HG02840 (cell line): ENCODE results near the gene PCED1A.

Source experiments
- ATAC-seq: cut with Tn5 transposase; IDR thresholded peaks from one replicate; pipeline ENCODE4 v1.9.1; 2021; ENCODE audit warnings: mild to moderate bottlenecking, moderate library complexity, moderate number of reproducible peaks; ENCODE audit not compliant: unreplicated experiment, low FRiP score

Gene PCED1A

DNA sequence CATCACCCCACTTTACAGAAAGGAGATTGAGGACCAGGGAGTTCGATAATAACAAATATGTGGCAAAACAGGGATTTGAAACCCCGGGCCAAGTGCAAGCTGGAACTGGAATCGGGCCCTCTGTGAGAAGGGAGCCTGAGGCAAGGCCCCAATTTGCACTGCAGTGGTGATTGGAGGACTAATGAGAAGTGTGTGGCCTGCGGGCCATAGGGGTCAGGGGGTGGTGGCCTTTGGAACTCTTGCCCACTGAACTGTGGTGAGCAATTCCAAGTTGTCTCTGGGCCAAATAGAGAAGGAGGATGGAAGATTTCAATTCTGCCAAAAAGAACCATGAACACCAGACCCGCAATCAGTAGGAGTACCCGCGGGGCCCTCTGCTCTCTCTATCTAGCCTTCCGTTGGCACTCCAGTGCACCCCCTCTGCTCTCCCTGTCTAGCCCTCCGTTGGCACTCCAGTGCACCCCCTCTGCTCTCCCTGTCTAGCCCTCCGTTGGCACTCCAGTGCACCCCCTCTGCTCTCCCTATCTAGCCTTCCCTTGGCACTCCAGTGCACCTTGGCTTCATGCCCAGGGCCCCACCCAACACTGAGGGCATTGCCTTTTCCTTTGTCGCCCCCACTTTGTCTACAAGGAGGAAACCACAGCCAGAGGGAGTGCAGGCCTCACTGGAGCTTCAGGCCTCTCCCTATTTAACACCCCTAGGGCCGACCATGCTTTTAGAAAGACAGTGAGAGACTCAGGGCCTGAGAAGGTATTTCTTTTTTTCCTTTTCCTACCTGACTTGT, 26.8 kb upstream of the PCED1A start:
- ATAC-seq: no peak

DNA sequence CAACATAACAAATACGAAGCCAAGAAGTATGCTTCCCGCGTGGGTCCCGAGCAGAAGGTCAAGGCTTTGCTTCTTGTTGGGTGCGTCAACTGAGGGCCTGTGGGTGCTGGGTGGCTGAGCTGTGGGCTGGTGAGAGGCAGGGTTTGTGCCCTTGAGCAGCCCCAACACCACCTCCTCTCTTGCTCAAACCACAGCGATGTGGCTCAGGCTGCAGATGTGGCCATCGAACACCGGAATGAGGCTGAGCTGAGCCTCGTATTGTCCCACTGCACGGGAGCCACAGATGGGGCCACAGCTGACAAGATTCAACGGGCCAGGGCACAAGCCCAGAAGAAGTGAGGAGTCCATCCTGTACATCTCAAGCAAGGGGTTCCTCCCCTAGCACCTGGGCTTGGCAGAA, 25.8 kb upstream of the PCED1A start:
- no peak for ATAC-seq

- ATAC-seq: no peak
Measured at GRCh38 chr20:2865630-2866029, 25.2 kb upstream of the PCED1A start.

GRCh38 chr20:2865101-2865500, 24.6 kb upstream of the PCED1A start:
- no peak for ATAC-seq

- ATAC-seq: no peak
Measured at GRCh38 chr20:2864626-2865025, 24.2 kb upstream of the PCED1A start.

DNA sequence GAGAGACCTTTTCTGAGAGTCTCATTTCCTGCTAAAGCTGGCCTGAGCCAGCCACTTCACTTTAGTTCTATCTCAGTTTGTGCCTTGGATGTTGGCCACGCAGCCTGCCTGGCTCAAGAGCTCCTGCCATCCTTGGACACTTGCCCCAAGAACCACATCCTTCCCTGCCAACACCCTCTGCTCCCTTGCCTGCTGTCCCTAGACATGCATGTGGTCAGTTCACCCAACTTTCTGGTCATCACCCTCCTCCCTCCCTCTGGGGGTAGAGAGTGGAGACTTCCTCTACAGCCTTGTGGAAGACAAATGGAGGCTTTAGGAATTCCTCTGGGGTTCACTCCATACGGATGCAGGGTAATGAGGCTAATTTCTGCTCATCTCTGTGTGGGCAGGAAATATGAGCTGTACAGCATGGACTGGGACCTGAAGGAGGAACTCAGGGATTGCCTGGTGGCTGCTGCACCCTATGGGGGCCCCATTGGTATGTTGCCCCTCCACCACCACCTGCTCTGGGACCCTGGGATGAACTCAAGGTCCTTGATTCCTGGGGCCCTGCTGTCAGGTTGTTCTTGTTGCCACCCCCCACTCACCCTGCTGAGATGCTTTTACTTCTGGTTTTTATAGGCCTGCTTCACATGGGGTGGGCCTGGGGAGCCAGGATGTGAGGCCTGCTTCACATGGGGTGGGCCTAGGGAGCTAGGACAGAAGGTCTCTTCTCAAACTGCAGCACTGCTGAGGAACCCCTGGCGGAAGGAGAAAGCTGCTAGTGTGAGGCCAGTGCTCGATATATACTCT, 19.1 kb upstream of the PCED1A start:
- ATAC-seq: no peak

DNA sequence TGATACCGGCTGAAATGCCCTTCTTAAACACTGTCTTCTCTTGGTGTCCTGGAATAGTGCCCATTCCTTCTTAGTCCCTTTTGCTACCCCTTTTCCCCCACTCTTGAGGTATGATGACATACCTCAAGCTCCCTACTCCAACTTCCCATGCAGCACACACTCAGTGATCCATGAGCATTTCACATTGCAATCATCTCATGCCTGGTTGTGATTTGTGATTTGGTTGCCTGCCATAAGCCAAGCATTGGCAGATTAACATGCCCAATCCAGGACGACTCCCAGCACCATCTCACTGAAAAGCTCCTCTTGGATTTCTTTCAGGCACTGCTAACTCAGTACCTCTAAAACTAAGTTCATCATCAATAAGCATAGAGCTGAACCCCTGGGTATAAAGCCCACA, 18.1 kb upstream of the PCED1A start:
- ATAC-seq: no peak

DNA sequence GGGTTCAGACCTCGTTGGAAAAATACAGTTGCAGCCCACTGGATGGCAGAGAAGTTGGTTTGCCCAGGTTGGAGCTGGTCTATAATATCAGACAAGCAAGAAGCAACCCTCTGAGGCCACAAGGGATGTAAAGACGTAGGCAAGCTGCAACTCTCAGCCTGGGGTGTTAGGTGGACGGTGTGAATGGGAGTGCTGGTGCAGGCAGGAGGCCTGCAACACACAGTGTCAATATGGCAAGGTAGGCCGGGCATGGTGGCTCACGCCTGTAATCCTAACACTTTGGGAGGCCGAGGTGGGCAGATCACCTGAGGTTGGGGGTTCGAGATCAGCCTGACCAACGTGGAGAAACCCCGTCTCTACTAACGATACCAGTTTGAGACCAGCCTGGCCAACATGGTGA, 10.6 kb upstream of the PCED1A start:
- no peak for ATAC-seq

GRCh38 chr20:2849529-2849928, 9.1 kb upstream of the PCED1A start:
- no peak for ATAC-seq

DNA sequence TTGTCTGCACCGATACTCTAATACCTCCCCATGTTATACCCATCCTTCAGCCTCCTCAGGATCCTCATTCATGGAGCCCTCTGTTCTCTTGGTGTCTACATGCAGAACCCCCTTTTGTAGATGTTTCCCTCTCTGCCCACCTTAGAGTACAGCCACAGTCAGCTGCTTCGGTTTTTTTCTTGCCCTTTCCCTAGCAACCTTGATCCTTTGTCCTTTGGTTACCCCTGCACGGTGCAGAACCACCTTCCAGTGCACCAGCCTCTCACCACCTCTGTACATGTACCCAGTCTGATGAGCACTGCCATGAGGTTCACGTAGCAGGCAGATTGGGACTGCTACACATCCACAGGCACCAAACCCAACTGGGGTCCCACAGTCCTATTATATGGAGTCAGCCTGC, 7.3 kb upstream of the PCED1A start:
- no peak for ATAC-seq

GRCh38 chr20:2846698-2847097, 6.2 kb upstream of the PCED1A start:
- ATAC-seq: no peak

DNA sequence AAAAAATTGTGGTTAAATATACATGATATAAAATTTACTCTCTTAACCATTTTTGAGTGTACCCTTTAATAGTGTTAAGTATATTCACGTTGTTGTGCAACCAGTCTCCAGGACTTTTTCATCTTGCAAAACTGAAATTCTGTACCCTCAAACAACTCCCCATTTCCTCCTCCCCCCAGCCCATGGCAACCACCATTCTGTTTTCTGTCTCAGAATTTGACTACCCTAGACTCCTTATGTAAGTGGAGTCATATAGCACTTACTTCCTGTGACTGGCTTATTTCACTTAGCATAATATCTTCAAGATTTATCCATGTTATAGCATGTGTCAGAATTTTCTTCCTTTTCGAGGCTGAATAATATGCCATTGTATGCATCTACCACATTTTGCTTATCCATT, 5.2 kb upstream of the PCED1A start:
- ATAC-seq: no peak

GRCh38 chr20:2840967-2841531, 594 bp upstream of the PCED1A start:
- ATAC-seq: peak; percentile 31

GRCh38 chr20:2839732-2840137, 720 bp downstream of the PCED1A start:
- ATAC-seq: no peak

GRCh38 chr20:2838847-2839671, 1.4 kb downstream of the PCED1A start:
- no peak for ATAC-seq

- no peak for ATAC-seq
Measured at GRCh38 chr20:2838170-2838797, 2.2 kb downstream of the PCED1A start.

- no peak for ATAC-seq
Measured at GRCh38 chr20:2837221-2837960, 3.1 kb downstream of the PCED1A start.

DNA sequence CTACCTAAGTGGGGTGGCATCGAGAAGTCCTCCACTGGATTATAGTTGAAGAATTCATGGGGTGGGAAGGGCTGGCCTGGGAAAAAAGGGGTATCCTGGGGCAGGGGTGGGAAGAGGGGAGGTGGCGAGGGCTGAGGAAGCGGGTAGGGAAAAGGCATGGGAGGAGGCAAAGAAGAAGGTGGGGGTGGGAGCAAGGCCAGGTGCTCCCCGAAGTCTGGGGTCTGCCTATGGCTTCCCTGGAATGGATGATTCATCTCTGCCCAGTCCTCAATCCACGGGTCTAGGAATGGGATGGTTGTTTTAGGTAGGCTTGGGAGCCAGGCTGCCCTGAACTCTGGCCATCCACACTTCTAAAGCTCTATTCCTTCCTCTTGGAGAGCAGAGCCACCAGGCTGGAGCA, 4.4 kb downstream of the PCED1A start:
- ATAC-seq: no peak

DNA sequence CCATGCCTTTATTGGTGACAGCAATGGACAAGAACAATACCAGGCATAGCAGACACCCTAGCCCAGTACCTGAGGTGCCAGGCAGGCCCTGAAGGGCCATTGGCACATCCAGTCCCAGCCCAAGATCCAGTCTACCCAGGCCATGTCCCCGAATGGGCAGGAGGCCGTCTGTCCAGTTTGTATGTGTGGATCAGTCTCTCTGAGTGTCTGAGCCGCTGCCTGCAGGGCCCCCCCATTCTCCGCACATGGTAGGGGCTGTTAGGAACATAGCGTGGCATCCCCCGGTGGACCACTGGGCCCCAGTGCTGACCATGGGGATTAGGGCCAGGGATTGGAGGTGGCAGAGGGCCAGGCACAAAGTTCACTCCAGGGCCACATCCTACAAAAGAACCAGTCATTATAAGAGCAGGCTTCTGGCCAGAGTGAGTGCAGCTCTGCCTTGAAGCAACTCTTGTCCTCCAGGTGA, 5.1 kb downstream of the PCED1A start:
- ATAC-seq: no peak
